ENCODE data around the gene ELF3.
A peak's percentile ranks its signal among the peaks of the same experiment; 100 is the strongest.

The ELF3 gene

GRCh38 chr1:201989354-201990128 is 20.8 kb upstream of the ELF3 start:
- DNase-seq (ENCODE audit: low spot score in 2 of 2) = no peak
- in situ Hi-C loops (cut with MboI; ENCODE audit: low sequenced_read_pairs) = no loop called here
- no peaks in the 10 kb centered on the region for H3K9me3 ChIP-seq
- no peak overlapping the region for H3K4me3 ChIP-seq
- peaks cover under 1% of the 10 kb centered on the region; the same call in 1 of the 2 replicates for H3K4me1 ChIP-seq
- H3K27me3 ChIP-seq (ENCODE audit: low read depth) = no peaks in the 10 kb centered on the region
- peaks cover 49% of the 10 kb centered on the region for H3K36me3 ChIP-seq (replicated peaks)

GRCh38 chr1:201990427-201990826 is 20.0 kb upstream of the ELF3 start:
- no peaks in the 10 kb centered on the region for H3K9me3 ChIP-seq
- no peak for DNase-seq (ENCODE audit: low spot score in 2 of 2)
- H3K27me3 ChIP-seq (ENCODE audit: low read depth) = no peaks in the 10 kb centered on the region
- no peaks in the 10 kb centered on the region for H3K4me1 ChIP-seq
- in situ Hi-C loops (cut with MboI; ENCODE audit: low sequenced_read_pairs) = no loop called here
- H3K36me3 ChIP-seq (replicated peaks) = peaks cover 52% of the 10 kb centered on the region
- no peak overlapping the region for H3K4me3 ChIP-seq

GRCh38 chr1:201999625-202000238 is 10.7 kb upstream of the ELF3 start:
- Histone ChIP-seq H3K9me3 (no peaks in the 10 kb centered on the region), H3K36me3 (replicated peaks) (peaks cover 73% of the 10 kb centered on the region), H3K4me1 (no peaks in the 10 kb centered on the region), H3K4me3 (no peak overlapping the region), H3K27me3 (ENCODE audit: low read depth) (no peaks in the 10 kb centered on the region)
- DNase-seq (ENCODE audit: low spot score in 2 of 2) = peak; percentile 49 to 53
- in situ Hi-C loops (cut with MboI; ENCODE audit: low sequenced_read_pairs) = no loop called here

- in situ Hi-C loops (cut with MboI; ENCODE audit: low sequenced_read_pairs) = no loop called here
- peaks cover 64% of the 10 kb centered on the region for H3K36me3 ChIP-seq (replicated peaks)
Observed at GRCh38 chr1:202002507-202002906, 7.9 kb upstream of the ELF3 start.

GRCh38 chr1:202004711-202005110 is 5.7 kb upstream of the ELF3 start:
- Histone ChIP-seq H3K4me3 (no peak overlapping the region), H3K27me3 (ENCODE audit: low read depth) (no peaks in the 10 kb centered on the region), H3K36me3 (replicated peaks) (peaks cover 61% of the 10 kb centered on the region), H3K4me1 (no peaks in the 10 kb centered on the region), H3K9me3 (no peaks in the 10 kb centered on the region)
- in situ Hi-C loops (cut with MboI; ENCODE audit: low sequenced_read_pairs) = loop anchor here (5.0 kb wide), 1 partner anchor 118 kb away; the partner anchor contains the start of gene GPR37L1
- no peak for DNase-seq (ENCODE audit: low spot score in 2 of 2)

More at GRCh38 chr1:202002507-202002906, 7.9 kb upstream of the ELF3 start:
- Histone ChIP-seq H3K4me1 (no peaks in the 10 kb centered on the region), H3K4me3 (no peak overlapping the region), H3K9me3 (no peaks in the 10 kb centered on the region), H3K27me3 (ENCODE audit: low read depth) (no peaks in the 10 kb centered on the region)
- no peak for DNase-seq (ENCODE audit: low spot score in 2 of 2)

DNA sequence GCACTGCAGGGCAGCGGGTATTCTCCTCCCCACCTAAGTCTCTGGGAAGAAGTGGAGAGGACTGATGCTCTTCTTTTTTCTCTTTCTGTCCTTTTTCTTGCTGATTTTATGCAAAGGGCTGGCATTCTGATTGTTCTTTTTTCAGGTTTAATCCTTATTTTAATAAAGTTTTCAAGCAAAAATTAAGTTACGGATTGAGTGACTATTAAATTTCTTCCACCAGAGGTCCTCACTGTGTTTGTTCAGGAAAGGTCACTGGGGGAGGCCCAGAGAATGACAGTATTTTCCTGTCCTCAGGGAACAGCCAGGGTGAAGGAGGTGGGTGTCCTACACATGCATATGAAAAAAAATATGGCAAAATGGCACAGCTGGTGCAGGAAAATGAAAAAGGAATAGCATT is 4.4 kb upstream of the ELF3 start:
- no peaks in the 10 kb centered on the region for H3K4me1 ChIP-seq
- in situ Hi-C loops (cut with MboI; ENCODE audit: low sequenced_read_pairs) = loop anchor here (5.0 kb wide), 1 partner anchor 116 kb away; the partner anchor contains the start of gene GPR37L1
- H3K4me3 ChIP-seq = no peak overlapping the region
- H3K27me3 ChIP-seq (ENCODE audit: low read depth) = no peaks in the 10 kb centered on the region
- no peaks in the 10 kb centered on the region for H3K9me3 ChIP-seq
- DNase-seq (ENCODE audit: low spot score in 2 of 2) = peak in 1 of 2 experiments; percentile 21
- peaks cover 49% of the 10 kb centered on the region for H3K36me3 ChIP-seq (replicated peaks)

GRCh38 chr1:202007304-202007703 is 3.1 kb upstream of the ELF3 start:
- peaks cover 39% of the 10 kb centered on the region for H3K36me3 ChIP-seq (replicated peaks)
- no peak overlapping the region for H3K4me3 ChIP-seq
- DNase-seq (ENCODE audit: low spot score in 2 of 2) = no peak
- in situ Hi-C loops (cut with MboI; ENCODE audit: low sequenced_read_pairs) = loop anchor here (5.0 kb wide), 1 partner anchor 115 kb away; the partner anchor contains the start of gene GPR37L1
- no peaks in the 10 kb centered on the region for H3K9me3 ChIP-seq
- H3K4me1 ChIP-seq = no peaks in the 10 kb centered on the region
- no peaks in the 10 kb centered on the region for H3K27me3 ChIP-seq (ENCODE audit: low read depth)

GRCh38 chr1:202007805-202008489 is 2.4 kb upstream of the ELF3 start:
- Histone ChIP-seq H3K27me3 (ENCODE audit: low read depth) (no peaks in the 10 kb centered on the region), H3K9me3 (no peaks in the 10 kb centered on the region), H3K4me1 (no peaks in the 10 kb centered on the region), H3K36me3 (replicated peaks) (peaks cover 32% of the 10 kb centered on the region), H3K4me3 (no peak overlapping the region)
- DNase-seq (ENCODE audit: low spot score in 2 of 2) = no peak
- in situ Hi-C loops (cut with MboI; ENCODE audit: low sequenced_read_pairs) = loop anchor here (5.0 kb wide), 1 partner anchor 114 kb away; the partner anchor contains the start of gene GPR37L1

DNA sequence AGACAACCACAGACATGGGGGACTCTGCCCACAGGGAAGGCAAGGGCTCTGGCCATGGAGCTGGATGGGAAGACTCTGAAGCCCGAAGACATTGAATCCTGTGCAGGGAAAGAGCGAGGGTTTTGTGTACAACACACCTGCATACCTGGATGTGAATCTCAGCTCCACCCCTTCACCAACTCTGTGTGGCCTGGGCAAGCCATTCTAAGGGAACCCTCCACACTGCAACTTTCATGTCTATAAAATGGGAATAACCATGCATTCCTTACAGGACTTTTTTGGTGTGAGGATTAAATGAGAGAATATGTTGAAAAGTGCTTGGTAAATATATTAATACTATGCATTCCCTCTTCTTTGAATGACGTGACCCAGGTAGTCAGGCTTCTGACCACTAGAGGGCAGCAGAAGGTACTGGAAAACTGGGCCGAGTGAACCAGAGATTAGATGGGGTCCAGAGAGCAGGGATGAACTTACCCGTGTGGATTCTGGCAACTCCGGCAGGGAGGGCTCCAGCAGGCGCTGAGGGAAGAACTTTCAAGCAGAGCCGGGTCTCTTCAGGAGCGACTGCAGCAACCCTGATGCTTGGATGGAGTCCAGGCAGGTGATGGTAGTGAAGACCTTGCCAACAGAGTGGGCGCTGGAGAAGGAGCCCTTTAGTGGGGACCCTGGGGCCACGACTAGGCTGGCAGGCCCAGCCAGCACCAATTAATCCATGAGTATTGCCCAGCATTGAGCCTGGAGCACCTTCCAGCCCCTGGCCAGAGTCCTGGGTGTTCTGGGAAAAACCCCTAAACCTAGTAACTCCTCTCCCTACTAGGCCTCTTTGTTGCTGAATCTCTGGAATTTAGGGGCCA is 834 bp upstream of the ELF3 start:
- no peaks in the 10 kb centered on the region for H3K9me3 ChIP-seq
- no peak overlapping the region for H3K4me3 ChIP-seq
- H3K36me3 ChIP-seq (replicated peaks) = peaks cover 18% of the 10 kb centered on the region
- in situ Hi-C loops (cut with MboI; ENCODE audit: low sequenced_read_pairs) = loop anchor here (5.0 kb wide), 1 partner anchor 113 kb away; the partner anchor contains the start of gene GPR37L1
- DNase-seq (ENCODE audit: low spot score in 2 of 2) = peak; percentile 61 to 83
- H3K4me1 ChIP-seq = no peaks in the 10 kb centered on the region
- no peaks in the 10 kb centered on the region for H3K27me3 ChIP-seq (ENCODE audit: low read depth)

- no peaks in the 10 kb centered on the region for H3K36me3 ChIP-seq (replicated peaks)
- H3K4me1 ChIP-seq = no peaks in the 10 kb centered on the region
- H3K9me3 ChIP-seq = no peaks in the 10 kb centered on the region
- DNase-seq (ENCODE audit: low spot score in 2 of 2) = no peak
- H3K27me3 ChIP-seq (ENCODE audit: low read depth) = no peaks in the 10 kb centered on the region
- in situ Hi-C loops (cut with MboI; ENCODE audit: low sequenced_read_pairs) = no loop called here
- no peak overlapping the region for H3K4me3 ChIP-seq
Observed at GRCh38 chr1:202011994-202012393, 1.6 kb downstream of the ELF3 start.

DNA sequence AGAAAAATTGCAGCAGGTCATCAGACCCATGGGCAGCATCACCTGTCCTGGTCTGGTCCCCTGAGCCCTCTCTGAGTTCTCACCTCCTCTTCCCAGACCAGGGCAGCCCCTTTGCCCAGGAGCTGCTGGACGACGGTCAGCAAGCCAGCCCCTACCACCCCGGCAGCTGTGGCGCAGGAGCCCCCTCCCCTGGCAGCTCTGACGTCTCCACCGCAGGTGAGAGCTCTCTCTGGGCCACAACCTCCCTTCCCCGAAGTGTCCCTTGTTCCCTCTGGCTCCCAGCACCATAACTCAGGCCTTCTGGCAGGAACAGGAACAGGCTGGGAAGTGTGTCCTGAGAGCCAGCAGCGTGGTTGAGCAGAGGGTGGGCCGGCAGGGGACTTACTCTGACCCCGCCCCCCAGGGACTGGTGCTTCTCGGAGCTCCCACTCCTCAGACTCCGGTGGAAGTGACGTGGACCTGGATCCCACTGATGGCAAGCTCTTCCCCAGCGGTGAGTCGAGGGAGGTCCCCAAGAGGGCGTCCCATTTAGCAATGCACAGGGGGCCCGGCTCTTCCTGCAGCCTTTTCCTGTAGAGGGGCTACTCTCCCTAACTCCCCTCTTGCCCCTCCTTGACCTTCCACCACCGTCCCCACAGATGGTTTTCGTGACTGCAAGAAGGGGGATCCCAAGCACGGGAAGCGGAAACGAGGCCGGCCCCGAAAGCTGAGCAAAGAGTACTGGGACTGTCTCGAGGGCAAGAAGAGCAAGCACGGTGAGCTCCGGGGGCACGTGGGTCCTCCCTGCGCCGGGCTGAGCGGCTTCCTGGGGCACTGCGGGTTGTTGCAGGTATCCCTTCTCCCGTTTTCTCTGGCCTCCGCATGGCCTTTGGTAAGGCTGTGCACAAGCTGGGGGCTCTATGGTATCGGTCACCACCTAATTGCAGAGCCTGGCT is 2.4 kb downstream of the ELF3 start:
- Histone ChIP-seq H3K4me3 (no peak overlapping the region), H3K9me3 (no peaks in the 10 kb centered on the region), H3K36me3 (replicated peaks) (no peaks in the 10 kb centered on the region), H3K4me1 (no peaks in the 10 kb centered on the region), H3K27me3 (ENCODE audit: low read depth) (no peaks in the 10 kb centered on the region)
- no peak for DNase-seq (ENCODE audit: low spot score in 2 of 2)
- in situ Hi-C loops (cut with MboI; ENCODE audit: low sequenced_read_pairs) = no loop called here

- Histone ChIP-seq H3K36me3 (replicated peaks) (no peaks in the 10 kb centered on the region), H3K4me3 (no peak overlapping the region), H3K27me3 (ENCODE audit: low read depth) (no peaks in the 10 kb centered on the region), H3K4me1 (no peaks in the 10 kb centered on the region), H3K9me3 (no peaks in the 10 kb centered on the region)
- no peak for DNase-seq (ENCODE audit: low spot score in 2 of 2)
- in situ Hi-C loops (cut with MboI; ENCODE audit: low sequenced_read_pairs) = no loop called here
Observed at GRCh38 chr1:202013603-202014002, 3.2 kb downstream of the ELF3 start.

All from HAP-1 (cell line).